HG02678 (cell line): ENCODE measurements around the gene GSTP1.
"Not testable (repeated sequence)": the region's sequence is repeated elsewhere in the genome, so short reads cannot be mapped to it uniquely, and the experiment has no call there.

Experiments used
- ATAC-seq: cut with Tn5 transposase; IDR thresholded peaks from one replicate; pipeline ENCODE4 v1.9.1; 2021; ENCODE audit warnings: mild to moderate bottlenecking, moderate library complexity; ENCODE audit not compliant: unreplicated experiment

Gene GSTP1

DNA sequence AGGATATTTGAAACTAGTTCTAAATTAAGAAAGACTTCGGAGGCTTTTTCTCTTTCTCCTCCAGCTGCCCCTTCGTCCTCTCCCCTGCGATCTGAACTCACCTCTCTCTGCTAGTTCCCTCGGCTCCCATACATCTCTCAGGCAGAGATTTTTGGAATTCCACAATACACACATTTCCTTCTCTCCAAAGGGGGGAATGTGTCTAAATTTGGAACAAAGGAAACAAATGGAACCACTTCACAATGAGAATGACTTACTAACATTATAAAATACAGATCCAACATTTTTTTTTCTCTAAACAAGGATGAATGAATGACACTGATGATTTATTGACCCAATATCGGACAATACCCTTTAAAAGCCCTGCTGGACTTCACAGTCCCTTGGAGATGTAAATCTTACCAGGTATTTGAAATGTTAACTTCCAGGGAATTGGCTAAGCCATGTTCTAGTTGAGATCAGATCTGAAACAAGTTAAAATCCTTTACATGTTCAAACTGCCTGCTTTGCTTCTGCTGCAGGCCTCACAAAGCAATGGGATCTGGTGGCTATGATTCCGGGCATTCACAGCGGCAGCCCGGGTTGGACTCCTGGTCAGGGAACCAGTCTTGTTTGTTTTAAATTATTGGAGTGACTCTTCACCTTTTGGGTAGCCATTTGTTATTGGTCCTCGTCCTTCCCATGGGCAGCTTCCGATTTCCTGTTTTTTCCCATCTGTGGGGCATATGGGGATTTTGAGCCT, 20.5 kb upstream of the GSTP1 start:
- no peak for ATAC-seq

DNA sequence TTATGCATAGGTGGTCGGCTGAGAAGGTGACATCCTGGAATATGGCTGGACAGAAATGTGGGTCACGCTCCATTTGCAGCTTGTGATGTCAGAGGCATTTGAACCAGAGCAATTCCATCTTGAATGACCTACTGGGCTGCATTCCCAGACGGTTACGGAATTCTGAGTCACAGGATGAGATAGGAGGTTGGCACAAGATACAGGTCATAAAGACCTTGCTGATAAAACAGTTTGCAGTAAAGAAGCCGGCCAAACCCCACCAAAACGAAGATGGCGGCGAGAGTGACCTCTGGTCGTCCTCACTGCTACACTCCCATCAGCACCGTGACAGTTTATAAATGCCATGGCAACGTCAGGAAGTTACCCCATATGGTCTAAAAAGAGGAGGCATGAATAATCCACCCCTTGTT, 19.9 kb upstream of the GSTP1 start:
- not testable (repeated sequence) for ATAC-seq

DNA sequence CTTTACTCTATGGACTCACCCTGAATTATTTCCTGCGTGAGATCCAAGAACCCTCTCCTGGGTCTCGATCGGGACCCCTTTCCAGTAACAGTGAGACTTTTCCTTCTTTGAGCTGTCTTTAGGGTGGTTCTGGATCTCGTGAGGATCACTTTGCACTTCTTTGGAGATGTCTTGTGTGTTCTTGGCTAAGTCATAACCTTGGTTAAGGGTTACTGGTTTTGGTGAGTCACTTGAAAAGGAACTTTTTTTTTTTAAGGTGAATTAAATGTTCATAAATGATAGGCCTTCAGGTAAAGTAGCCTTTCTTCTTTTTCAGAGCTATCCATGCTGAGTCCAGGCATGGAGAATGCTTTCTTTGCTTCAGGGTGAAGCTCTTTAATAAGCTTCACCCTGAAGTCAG, 19.4 kb upstream of the GSTP1 start:
- ATAC-seq: no peak

DNA sequence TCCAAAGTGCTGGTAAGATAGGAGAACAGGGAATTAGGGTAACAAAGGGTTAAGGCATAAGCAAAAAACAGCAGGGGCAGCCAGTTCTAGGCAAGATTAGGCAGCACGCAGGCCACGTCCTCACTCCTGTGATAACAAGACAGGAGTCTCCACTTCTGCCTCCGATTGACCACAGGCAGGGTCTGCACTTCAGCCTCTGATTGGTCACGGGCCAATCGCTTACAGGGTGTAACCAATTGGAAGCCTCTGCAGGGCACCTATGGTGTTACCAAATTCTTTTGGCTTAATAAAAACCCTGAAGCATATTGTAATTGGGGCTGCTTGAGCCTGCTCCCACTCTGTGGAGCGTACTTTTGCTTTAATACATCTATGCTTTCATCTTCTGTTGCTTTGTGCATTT, 12.2 kb upstream of the GSTP1 start:
- ATAC-seq: no peak

DNA sequence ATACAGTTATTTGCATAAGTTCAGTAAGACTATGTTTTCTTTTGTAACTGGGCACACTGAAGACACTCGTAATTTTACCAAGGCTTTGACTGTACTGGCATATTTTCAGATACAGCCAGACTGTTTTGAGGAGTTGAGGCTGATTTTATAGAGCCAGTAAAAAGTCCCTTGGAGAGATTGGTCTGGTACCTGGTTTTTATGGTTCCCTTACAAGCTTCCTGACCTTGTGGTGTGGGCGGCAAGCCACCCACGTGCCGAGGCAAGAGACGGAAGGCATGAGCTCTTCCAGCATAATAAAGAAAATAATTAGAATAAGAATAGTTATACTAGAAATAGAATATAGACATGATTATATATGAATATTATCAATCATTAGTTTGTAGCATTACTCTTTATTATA, 11.3 kb upstream of the GSTP1 start:
- no peak for ATAC-seq

DNA sequence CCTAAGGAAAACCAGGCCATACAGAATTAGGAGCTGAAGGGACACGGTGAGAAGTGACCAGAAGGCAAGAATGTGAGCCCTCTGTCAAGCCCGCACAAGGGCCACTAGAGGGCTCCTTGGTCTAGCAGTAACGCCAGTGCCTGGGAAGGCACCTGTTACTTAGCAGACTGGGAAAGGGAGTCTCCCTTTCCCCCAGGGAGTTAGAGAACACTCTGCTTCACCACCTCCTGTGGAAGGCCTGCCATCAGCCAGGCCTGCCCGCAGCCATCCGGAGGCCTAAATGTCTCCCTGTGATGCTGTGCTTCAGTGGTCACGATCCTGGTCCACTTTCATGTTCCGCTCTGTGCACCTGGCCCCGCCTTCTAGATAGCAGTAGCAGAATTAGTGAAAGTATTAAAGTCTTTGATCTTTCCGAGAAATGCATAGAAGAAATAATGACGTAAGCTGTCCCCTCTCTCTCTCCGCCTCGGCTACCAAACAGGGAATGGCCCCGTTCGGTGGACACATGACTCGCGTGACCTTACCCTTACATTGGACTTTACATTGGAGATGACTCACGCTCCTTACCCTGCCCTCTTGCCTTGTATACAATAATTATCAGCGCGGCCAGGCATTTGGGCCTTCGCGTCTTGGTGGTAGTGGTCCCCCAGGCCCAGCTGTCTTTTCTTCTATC, 10.7 kb upstream of the GSTP1 start:
- ATAC-seq: no peak

DNA sequence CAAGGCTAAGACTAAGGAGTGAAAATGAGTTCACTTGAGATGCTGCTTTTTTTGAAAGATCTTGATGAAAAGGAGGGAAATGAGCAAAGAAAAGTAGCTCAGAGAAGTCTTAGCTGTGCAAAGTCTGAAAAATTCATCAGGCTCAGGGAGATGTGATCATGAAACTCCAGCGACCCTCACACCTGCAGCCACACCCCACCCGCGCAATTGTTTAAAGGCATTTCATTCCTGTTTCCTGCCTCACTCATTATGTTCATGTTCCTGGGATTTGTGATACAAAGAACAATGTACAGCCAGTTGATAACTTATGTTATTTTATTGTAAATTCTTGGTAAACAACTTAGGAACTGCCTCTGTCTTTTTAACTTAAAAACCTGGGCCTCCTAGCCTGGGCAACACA, 8.7 kb upstream of the GSTP1 start:
- ATAC-seq: no peak

DNA sequence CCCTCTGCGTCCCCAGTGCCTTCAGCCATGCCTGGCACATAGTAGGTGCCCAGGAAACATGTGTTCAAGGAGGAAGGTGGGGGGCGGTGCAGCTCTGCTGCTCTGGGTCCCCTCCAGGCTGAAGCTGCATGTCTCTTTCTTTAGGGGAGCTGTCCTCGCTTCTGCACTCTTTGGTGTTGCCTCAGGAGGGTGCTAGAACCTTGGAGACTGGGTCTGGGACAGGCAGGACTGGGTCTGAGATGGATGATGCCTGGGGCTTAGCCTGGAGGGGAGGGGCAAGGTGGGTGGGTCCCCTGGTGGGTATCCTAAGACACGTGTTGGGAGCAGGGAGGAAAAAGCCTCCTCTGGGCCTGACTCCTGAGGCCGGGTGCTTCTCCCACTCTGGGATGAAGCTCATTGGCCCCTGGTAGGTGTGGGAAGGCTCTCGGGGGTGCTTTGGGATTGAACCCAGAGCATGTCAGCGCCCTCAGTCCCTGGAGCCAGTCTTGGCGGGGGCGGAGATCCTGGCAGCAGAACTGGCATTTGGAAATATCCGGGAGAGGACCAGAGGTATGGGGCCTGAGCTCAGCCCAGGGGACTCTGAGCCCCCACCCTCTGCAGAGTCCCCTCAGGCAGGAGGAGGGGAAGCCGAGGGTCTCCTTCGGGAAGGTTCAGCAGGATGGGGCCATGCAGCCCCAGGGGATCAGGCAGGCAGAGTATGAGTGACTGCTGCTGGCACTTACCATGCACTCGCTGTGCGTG, 6.7 kb upstream of the GSTP1 start:
- no peak for ATAC-seq

DNA sequence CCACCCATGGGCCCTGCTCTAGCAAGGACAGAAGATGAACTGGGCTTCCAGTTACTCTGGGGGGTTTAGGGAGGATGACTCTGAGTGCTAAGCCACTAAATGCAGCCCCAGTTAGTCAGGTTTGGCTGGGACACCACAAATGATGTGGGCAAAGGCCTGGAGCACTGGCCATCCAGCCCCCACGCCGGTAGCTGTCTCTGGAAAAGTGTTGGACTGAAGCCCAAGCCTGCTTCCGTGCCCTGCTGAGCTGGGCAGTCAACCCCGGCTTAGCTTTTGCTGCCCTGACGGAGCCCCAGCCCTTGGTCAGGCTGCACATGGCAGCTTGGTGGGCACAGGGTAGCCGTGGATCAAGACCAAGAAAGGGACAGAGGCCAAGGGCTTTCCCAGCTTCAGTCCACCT, 5.7 kb upstream of the GSTP1 start:
- ATAC-seq: no peak

DNA sequence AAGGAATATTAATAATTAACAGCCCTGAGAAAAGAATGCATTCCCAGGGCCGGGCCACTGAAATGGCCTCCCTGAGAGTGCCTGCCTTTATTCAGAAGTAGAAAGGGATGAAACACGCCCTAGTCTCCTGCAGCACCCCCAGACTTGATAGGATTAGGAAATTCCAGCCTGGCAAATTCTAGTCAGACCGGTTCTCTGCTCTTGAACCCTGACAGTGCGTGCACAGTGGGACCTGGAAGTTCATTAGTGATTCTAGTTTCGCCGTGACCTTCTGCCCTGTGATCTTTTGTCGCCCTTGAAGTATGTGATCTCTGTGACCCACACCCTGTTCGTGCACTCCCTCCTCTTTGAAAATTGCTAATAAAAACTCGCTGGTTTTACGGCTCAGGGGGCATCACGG, 2.1 kb upstream of the GSTP1 start:
- no peak for ATAC-seq

DNA sequence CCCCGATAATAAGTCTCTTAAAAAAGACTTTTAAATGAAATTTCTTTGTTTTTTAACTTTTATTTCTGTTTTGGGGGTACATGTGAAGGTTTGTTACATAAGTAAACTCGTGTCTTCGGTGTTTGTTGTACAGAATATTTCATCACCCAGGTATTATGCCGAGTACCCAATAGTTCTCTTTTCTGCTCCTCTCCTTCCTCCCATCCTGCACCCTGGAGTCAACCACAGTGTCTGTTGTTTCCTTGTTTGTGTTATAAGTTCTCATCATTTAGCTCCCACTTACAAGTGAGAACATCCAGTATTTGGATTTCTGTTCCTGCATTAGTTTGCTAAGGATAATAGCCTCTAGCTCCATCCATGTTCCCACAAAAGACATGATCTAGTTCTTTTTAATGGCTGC, 1.6 kb upstream of the GSTP1 start:
- no peak for ATAC-seq

DNA sequence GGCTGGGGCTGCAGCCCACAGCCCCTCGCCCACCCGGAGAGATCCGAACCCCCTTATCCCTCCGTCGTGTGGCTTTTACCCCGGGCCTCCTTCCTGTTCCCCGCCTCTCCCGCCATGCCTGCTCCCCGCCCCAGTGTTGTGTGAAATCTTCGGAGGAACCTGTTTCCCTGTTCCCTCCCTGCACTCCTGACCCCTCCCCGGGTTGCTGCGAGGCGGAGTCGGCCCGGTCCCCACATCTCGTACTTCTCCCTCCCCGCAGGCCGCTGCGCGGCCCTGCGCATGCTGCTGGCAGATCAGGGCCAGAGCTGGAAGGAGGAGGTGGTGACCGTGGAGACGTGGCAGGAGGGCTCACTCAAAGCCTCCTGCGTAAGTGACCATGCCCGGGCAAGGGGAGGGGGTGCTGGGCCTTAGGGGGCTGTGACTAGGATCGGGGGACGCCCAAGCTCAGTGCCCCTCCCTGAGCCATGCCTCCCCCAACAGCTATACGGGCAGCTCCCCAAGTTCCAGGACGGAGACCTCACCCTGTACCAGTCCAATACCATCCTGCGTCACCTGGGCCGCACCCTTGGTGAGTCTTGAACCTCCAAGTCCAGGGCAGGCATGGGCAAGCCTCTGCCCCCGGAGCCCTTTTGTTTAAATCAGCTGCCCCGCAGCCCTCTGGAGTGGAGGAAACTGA, 731 bp downstream of the GSTP1 start:
- ATAC-seq: peak; percentile 6

DNA sequence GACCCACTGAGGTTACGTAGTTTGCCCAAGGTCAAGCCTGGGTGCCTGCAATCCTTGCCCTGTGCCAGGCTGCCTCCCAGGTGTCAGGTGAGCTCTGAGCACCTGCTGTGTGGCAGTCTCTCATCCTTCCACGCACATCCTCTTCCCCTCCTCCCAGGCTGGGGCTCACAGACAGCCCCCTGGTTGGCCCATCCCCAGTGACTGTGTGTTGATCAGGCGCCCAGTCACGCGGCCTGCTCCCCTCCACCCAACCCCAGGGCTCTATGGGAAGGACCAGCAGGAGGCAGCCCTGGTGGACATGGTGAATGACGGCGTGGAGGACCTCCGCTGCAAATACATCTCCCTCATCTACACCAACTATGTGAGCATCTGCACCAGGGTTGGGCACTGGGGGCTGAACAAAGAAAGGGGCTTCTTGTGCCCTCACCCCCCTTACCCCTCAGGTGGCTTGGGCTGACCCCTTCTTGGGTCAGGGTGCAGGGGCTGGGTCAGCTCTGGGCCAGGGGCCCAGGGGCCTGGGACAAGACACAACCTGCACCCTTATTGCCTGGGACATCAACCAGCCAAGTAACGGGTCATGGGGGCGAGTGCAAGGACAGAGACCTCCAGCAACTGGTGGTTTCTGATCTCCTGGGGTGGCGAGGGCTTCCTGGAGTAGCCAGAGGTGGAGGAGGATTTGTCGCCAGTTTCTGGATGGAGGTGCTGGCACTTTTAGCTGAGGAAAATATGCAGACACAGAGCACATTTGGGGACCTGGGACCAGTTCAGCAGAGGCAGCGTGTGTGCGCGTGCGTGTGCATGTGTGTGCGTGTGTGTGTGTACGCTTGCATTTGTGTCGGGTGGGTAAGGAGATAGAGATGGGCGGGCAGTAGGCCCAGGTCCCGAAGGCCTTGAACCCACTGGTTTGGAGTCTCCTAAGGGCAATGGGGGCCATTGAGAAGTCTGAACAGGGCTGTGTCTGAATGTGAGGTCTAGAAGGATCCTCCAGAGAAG, 1.6 kb downstream of the GSTP1 start:
- ATAC-seq: no peak

DNA sequence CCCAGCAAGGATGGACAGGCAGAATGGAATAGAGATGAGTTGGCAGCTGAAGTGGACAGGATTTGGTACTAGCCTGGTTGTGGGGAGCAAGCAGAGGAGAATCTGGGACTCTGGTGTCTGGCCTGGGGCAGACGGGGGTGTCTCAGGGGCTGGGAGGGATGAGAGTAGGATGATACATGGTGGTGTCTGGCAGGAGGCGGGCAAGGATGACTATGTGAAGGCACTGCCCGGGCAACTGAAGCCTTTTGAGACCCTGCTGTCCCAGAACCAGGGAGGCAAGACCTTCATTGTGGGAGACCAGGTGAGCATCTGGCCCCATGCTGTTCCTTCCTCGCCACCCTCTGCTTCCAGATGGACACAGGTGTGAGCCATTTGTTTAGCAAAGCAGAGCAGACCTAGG, 2.3 kb downstream of the GSTP1 start:
- ATAC-seq: no peak

DNA sequence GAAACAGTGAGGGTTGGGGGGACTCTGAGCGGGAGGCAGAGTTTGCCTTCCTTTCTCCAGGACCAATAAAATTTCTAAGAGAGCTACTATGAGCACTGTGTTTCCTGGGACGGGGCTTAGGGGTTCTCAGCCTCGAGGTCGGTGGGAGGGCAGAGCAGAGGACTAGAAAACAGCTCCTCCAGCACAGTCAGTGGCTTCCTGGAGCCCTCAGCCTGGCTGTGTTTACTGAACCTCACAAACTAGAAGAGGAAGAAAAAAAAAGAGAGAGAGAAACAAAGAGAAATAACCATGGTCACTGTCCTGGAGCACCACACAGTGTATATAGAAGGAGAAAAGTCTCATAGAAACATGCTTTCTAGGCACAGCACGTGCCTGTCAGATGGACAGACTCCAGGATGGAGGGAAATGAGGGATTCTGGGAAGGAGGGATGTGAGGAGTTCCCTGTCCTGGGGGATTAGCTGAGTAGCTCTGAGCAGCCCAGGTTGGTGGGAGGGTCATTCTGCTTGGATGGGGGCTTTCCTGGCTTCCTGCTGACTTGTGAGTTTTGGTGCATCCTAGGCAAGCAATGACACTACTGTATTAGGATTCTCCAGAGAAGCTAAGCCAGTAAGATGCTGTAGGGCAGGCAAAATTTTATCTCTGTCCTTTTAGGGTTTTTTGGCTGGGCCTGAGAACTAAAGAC, 3.1 kb downstream of the GSTP1 start:
- ATAC-seq: no peak

DNA sequence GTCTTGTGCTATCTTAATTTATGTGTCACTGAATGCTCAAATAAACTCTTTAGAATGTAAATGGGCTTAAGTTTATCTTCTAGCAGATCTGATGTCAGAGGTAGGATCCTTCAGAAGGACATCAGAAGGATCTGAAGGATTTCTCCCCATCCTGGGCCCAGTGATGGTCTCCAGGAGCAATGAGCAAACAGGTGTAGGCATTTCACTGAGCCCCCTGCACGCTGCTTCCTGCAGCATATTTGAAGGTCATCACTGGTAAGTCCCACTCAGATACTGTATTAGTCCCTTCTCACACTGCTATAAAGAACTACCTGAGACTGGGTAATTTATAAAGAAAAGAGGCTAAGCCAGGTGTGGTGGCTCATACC, 4.5 kb downstream of the GSTP1 start:
- peak; percentile 21 for ATAC-seq

DNA sequence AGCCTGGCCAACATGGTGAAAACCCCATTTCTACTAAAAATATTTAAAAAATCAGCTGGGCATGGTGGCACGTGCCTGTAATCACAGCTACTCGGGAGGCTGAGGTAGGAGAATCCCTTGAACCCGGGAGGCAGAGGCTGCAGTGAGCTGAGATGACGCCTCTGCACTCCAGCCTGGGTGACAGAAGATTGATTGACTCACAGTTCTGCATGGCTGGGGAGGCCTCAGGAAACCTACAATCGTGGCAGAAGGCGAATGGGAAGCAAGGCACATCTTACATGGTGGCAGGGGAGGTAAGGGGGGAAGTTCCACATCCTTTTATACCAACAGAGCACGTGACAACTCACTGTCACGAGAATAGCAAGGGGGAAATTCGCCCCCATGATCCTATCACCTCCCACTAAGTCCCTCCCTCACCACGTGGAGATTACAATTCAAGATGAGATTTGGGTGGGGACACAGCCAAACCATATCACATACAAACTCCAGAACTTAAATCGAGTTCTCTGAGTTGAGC, 5.3 kb downstream of the GSTP1 start:
- not testable (repeated sequence) for ATAC-seq

DNA sequence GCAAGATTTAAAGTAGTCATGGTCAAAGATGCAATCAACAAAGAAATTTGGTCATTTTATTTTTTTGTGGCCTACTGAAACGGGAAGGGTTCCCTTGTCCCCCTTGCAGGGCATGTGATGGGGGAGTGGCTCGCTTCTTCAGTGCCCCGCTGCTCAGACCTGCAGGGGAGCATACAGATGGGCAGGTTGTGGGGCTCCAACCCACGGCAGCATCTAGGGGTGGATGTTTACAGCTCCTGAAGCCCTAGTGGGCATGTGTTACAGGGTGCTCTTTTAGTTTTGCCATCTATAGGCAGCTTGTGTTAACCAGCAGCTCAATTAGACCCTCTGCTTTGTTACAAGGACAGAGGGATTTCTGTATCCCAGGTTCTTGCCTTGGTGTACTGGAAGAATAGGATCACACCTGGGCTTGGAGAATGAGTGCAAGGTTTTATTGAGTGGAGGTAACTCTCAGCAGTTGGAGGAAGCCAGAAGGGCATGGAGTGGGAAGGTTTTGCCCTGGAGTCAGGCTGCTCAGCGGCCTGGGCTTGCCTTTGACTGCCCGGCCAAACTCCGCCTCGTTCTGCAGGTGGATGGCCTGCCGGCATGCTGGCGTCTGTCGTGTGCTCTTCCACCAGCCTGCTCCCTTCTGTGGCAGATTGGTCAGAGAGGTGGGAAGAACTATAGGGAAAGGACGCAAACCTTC, 9.4 kb downstream of the GSTP1 start:
- ATAC-seq: no peak

DNA sequence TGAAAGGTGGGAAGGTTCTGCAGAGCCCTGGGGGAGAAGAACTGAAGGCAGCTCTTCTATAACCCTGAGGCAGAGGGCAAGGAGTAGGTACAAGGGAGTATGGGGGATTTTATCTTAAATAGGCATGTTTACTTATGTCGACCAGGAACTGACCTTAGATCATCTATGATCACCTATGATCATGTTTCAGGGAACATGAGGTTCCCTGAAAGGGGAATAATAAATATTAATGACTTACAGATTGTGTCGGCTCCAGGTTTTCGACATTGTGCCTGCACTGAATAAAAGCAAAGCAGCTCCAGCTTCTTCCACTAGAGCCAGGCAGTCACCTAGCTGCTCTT, 9.9 kb downstream of the GSTP1 start:
- no peak for ATAC-seq
